ENCODE measurements around the gene MED16.
"Not testable (repeated sequence)": the region's sequence is repeated elsewhere in the genome, so short reads cannot be mapped to it uniquely, and the experiment has no call there.

The MED16 gene

DNA sequence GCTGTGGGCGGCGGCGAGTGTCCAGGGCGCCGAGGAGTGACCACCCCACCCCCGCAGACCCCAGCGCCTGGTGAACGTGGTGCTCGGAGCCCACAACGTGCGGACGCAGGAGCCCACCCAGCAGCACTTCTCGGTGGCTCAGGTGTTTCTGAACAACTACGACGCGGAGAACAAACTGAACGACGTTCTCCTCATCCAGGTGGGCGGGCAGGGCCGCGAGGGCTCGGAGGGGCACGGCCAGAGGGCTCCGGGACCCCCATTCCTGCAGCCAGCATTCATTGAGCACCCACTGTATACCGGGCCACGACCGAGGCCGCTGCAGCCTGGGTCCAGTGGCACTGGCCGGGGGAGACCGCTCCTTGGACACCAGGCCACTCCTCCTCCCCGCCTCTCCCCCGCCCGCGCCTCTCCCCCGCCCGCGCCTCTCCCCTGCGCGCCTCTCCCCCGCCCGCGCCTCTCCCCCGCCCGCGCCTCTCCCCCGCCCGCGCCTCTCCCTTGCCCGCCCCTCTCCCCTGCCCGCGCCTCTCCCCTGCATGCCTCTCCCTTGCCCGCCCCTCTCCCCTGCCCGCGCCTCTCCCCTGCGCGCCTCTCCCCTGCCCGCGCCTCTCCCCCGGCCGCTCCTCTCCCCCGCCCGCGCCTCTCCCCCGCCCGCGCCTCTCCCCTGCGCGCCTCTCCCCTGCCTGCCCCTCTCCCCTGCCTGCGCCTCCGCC is 49.0 kb downstream of the MED16 start:
- H3K27me3 Mint-ChIP-seq = peaks cover 26% of the 10 kb centered on the region
- H3K4me3 Mint-ChIP-seq = no peak overlapping the region
- no peak for ATAC-seq (ENCODE audit: low read depth)
- H3K9me3 Mint-ChIP-seq = peaks cover 3% of the 10 kb centered on the region
- DNase-seq (ENCODE audit: low spot score in 2 of 2) = no peak
- H3K27ac Mint-ChIP-seq = peak overlapping the region; percentile 26
- peaks cover 5% of the 10 kb centered on the region for H3K36me3 Mint-ChIP-seq
- peaks cover 7% of the 10 kb centered on the region for H3K4me1 Mint-ChIP-seq

GRCh38 chr19:843180-843835 is 49.7 kb downstream of the MED16 start:
- H3K27me3 Mint-ChIP-seq = peaks cover 24% of the 10 kb centered on the region
- H3K27ac Mint-ChIP-seq = no peak overlapping the region
- H3K4me1 Mint-ChIP-seq = peaks cover 7% of the 10 kb centered on the region
- DNase-seq (ENCODE audit: low spot score in 2 of 2) (no peak), ATAC-seq (ENCODE audit: low read depth) (no peak)
- H3K36me3 Mint-ChIP-seq = peaks cover 5% of the 10 kb centered on the region
- H3K9me3 Mint-ChIP-seq = peaks cover 3% of the 10 kb centered on the region
- no peak overlapping the region for H3K4me3 Mint-ChIP-seq

GRCh38 chr19:842802-843179 is 50.2 kb downstream of the MED16 start:
- not testable (repeated sequence) for ATAC-seq (ENCODE audit: low read depth); H3K36me3 Mint-ChIP-seq; H3K4me3 Mint-ChIP-seq; H3K4me1 Mint-ChIP-seq; H3K27ac Mint-ChIP-seq; DNase-seq (ENCODE audit: low spot score in 2 of 2); H3K9me3 Mint-ChIP-seq
- peaks cover 23% of the 10 kb centered on the region for H3K27me3 Mint-ChIP-seq

GRCh38 chr19:840519-841206 is 52.3 kb downstream of the MED16 start, which contains the start of gene PRTN3:
Gene PRTN3 (plus strand): TSS chr19:840999. CDS start chr19:841009, 10 bp downstream.
- Mint-ChIP-seq H3K4me1 (peaks cover 11% of the 10 kb centered on the region), H3K36me3 (peaks cover 5% of the 10 kb centered on the region), H3K27me3 (peaks cover 22% of the 10 kb centered on the region), H3K4me3 (no peak within 1 kb of the TSS), H3K9me3 (peaks cover 3% of the 10 kb centered on the region), H3K27ac (peak within 1 kb of the TSS; percentile 86)
- no peak for DNase-seq (ENCODE audit: low spot score in 2 of 2)
- no peak for ATAC-seq (ENCODE audit: low read depth)

- Mint-ChIP-seq H3K27ac (no peak overlapping the region), H3K9me3 (no peaks in the 10 kb centered on the region), H3K4me1 (peaks cover 4% of the 10 kb centered on the region), H3K36me3 (no peaks in the 10 kb centered on the region), H3K27me3 (peaks cover 18% of the 10 kb centered on the region), H3K4me3 (no peak overlapping the region)
- no peak for ATAC-seq (ENCODE audit: low read depth)
- DNase-seq (ENCODE audit: low spot score in 2 of 2) = no peak
These were observed 57.7 kb downstream of the MED16 start for GRCh38 chr19:835210-835810.

- no peak for ATAC-seq (ENCODE audit: low read depth)
- peaks cover 4% of the 10 kb centered on the region for H3K4me1 Mint-ChIP-seq
- H3K27me3 Mint-ChIP-seq = peaks cover 22% of the 10 kb centered on the region
- H3K36me3 Mint-ChIP-seq = no peaks in the 10 kb centered on the region
- H3K27ac Mint-ChIP-seq = no peak overlapping the region
- no peaks in the 10 kb centered on the region for H3K9me3 Mint-ChIP-seq
- DNase-seq (ENCODE audit: low spot score in 2 of 2) = no peak
- H3K4me3 Mint-ChIP-seq = no peak overlapping the region
These were observed 58.8 kb downstream of the MED16 start for GRCh38 chr19:834216-834615.

GRCh38 chr19:831407-832369 is 61.3 kb downstream of the MED16 start:
- H3K4me3 Mint-ChIP-seq = no peak overlapping the region
- peaks cover 4% of the 10 kb centered on the region for H3K4me1 Mint-ChIP-seq
- peaks cover 2% of the 10 kb centered on the region for H3K36me3 Mint-ChIP-seq
- H3K27ac Mint-ChIP-seq = no peak overlapping the region
- ATAC-seq (ENCODE audit: low read depth) (no peak), DNase-seq (ENCODE audit: low spot score in 2 of 2) (no peak)
- no peaks in the 10 kb centered on the region for H3K9me3 Mint-ChIP-seq
- H3K27me3 Mint-ChIP-seq = peaks cover 27% of the 10 kb centered on the region

DNA sequence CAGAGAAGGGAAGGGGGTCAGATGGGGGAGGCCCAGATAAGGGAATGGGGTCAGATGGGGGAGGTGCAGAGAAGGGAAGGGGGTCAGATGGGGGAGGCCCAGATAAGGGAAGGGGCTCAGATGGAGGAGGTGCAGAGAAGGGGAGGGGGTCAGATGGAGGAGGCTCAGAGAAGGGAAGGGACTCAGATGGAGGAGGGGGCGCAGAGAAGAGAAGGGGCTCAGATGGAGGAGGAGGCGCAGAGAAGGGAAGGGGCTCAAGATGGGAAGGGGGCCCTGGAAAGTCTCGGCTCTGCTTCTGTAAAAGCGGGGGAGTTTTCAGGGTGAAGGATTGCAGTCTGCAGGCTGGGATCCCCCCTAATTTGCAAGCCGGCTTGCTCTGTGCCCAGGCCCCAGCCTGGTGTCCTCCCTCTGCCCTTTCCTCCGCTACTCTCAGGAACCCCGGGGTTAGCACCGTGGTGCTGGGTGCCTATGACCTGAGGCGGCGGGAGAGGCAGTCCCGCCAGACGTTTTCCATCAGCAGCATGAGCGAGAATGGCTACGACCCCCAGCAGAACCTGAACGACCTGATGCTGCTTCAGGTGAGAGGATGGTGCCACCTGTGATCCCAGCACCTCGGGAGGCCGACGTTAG is 63.7 kb downstream of the MED16 start:
- Mint-ChIP-seq H3K9me3 (no peaks in the 10 kb centered on the region), H3K4me1 (no peaks in the 10 kb centered on the region), H3K36me3 (peaks cover 2% of the 10 kb centered on the region), H3K4me3 (no peak overlapping the region), H3K27ac (no peak overlapping the region), H3K27me3 (peaks cover 24% of the 10 kb centered on the region)
- DNase-seq (ENCODE audit: low spot score in 2 of 2) (no peak), ATAC-seq (ENCODE audit: low read depth) (no peak)

GRCh38 chr19:827710-828321 is 65.2 kb downstream of the MED16 start, which contains the start of gene AZU1:
Gene AZU1 (plus strand): TSS chr19:827837. CDS start chr19:827847, 10 bp downstream.
- no peak for ATAC-seq (ENCODE audit: low read depth)

GRCh38 chr19:827314-827709 is 65.7 kb downstream of the MED16 start:
- Mint-ChIP-seq H3K4me1 (no peaks in the 10 kb centered on the region), H3K27me3 (peaks cover 31% of the 10 kb centered on the region), H3K36me3 (peaks cover 2% of the 10 kb centered on the region), H3K27ac (no peak overlapping the region), H3K4me3 (no peak overlapping the region), H3K9me3 (no peaks in the 10 kb centered on the region)
- DNase-seq (ENCODE audit: low spot score in 2 of 2) (no peak), ATAC-seq (ENCODE audit: low read depth) (no peak)

More at GRCh38 chr19:827710-828321, 65.2 kb downstream of the MED16 start, which contains the start of gene AZU1:
- Mint-ChIP-seq H3K27ac (no peak within 1 kb of the TSS), H3K9me3 (no peaks in the 10 kb centered on the region), H3K27me3 (peaks cover 30% of the 10 kb centered on the region), H3K4me3 (no peak within 1 kb of the TSS), H3K4me1 (no peaks in the 10 kb centered on the region), H3K36me3 (peaks cover 2% of the 10 kb centered on the region)
- DNase-seq (ENCODE audit: low spot score in 2 of 2) = no peak

GRCh38 chr19:825897-826644 is 66.9 kb downstream of the MED16 start:
- ATAC-seq (ENCODE audit: low read depth) = no peak
- H3K27me3 Mint-ChIP-seq = peaks cover 28% of the 10 kb centered on the region
- no peaks in the 10 kb centered on the region for H3K9me3 Mint-ChIP-seq
- no peak for DNase-seq (ENCODE audit: low spot score in 2 of 2)
- H3K36me3 Mint-ChIP-seq = peaks cover 2% of the 10 kb centered on the region
- no peak overlapping the region for H3K27ac Mint-ChIP-seq
- no peaks in the 10 kb centered on the region for H3K4me1 Mint-ChIP-seq
- H3K4me3 Mint-ChIP-seq = no peak overlapping the region

- ATAC-seq (ENCODE audit: low read depth) (no peak), DNase-seq (ENCODE audit: low spot score in 2 of 2) (no peak)
- peaks cover 2% of the 10 kb centered on the region for H3K36me3 Mint-ChIP-seq
- peak overlapping the region; percentile 22 for H3K4me3 Mint-ChIP-seq
- no peak overlapping the region for H3K27ac Mint-ChIP-seq
- no peaks in the 10 kb centered on the region for H3K9me3 Mint-ChIP-seq
- no peaks in the 10 kb centered on the region for H3K4me1 Mint-ChIP-seq
- H3K27me3 Mint-ChIP-seq = peaks cover 24% of the 10 kb centered on the region
These were observed 68.1 kb downstream of the MED16 start for GRCh38 chr19:824885-825284.

Measured in memory B cell (primary cell).